ENCODE measurements around the gene BRDT. TPM values are rescaled to one million over a fixed set of nuclear protein-coding genes. Genes with fewer than 3 reads are reported as not detected.

BRDT gene
- total RNA-seq, 2 donors from 2014 or later = not detected

GRCh38 chr1:91948097-91948496 is 1.1 kb upstream of the BRDT start:
- no peaks in the 10 kb centered on the region for H3K9me3 ChIP-seq
- ATAC-seq (ENCODE audit: insufficient number of reproducible peaks, low FRiP score, low read depth) (no peak), DNase-seq (ENCODE audit: low spot score) (no peak)
- no peak for TF ChIP-seq CTCF (IDR thresholded peaks at IDR 0.05)
- no peak overlapping the region for H3K4me3 ChIP-seq
- no peak overlapping the region for H3K27ac ChIP-seq
- H3K27me3 ChIP-seq (replicated peaks; ENCODE audit: insufficient read depth) = no peaks in the 10 kb centered on the region
- H3K36me3 ChIP-seq = no peaks in the 10 kb centered on the region
- no peaks in the 10 kb centered on the region for H3K4me1 ChIP-seq (ENCODE audit: control insufficient read depth in 1 of 2, low read depth in 2 of 2)

GRCh38 chr1:91948501-91949355 is 473 bp upstream of the BRDT start:
- DNase-seq (ENCODE audit: low spot score) = no peak
- Histone ChIP-seq H3K36me3 (no peaks in the 10 kb centered on the region), H3K4me3 (no peak overlapping the region), H3K27ac (no peak overlapping the region), H3K4me1 (ENCODE audit: control insufficient read depth in 1 of 2, low read depth in 2 of 2) (no peaks in the 10 kb centered on the region), H3K27me3 (replicated peaks; ENCODE audit: insufficient read depth) (no peaks in the 10 kb centered on the region), H3K9me3 (no peaks in the 10 kb centered on the region)
- ATAC-seq (ENCODE audit: insufficient number of reproducible peaks, low FRiP score, low read depth) = no peak
- TF ChIP-seq CTCF (IDR thresholded peaks at IDR 0.05) = no peak

- no peak overlapping the region for H3K27ac ChIP-seq
- H3K4me3 ChIP-seq = no peak overlapping the region
- TF ChIP-seq CTCF (IDR thresholded peaks at IDR 0.05) = no peak
- H3K4me1 ChIP-seq (ENCODE audit: control insufficient read depth in 1 of 2, low read depth in 2 of 2) = no peaks in the 10 kb centered on the region
- DNase-seq (ENCODE audit: low spot score) (no peak), ATAC-seq (ENCODE audit: insufficient number of reproducible peaks, low FRiP score, low read depth) (no peak)
- H3K9me3 ChIP-seq = no peaks in the 10 kb centered on the region
- no peaks in the 10 kb centered on the region for H3K27me3 ChIP-seq (replicated peaks; ENCODE audit: insufficient read depth)
- H3K36me3 ChIP-seq = no peaks in the 10 kb centered on the region
Measured at GRCh38 chr1:91952187-91952586, 3.0 kb downstream of the BRDT start.

GRCh38 chr1:91958926-91959325 is 9.7 kb downstream of the BRDT start:
- DNase-seq (ENCODE audit: low spot score) = no peak
- Histone ChIP-seq H3K4me1 (ENCODE audit: control insufficient read depth in 1 of 2, low read depth in 2 of 2) (no peaks in the 10 kb centered on the region), H3K9me3 (no peaks in the 10 kb centered on the region), H3K36me3 (no peaks in the 10 kb centered on the region), H3K27ac (no peak overlapping the region), H3K4me3 (no peak overlapping the region), H3K27me3 (replicated peaks; ENCODE audit: insufficient read depth) (no peaks in the 10 kb centered on the region)
- TF ChIP-seq CTCF (IDR thresholded peaks at IDR 0.05) = no peak
- ATAC-seq (ENCODE audit: insufficient number of reproducible peaks, low FRiP score, low read depth) = no peak

GRCh38 chr1:91968334-91968733 is 19.1 kb downstream of the BRDT start:
- ATAC-seq (ENCODE audit: insufficient number of reproducible peaks, low FRiP score, low read depth) (no peak), DNase-seq (ENCODE audit: low spot score) (no peak)
- H3K36me3 ChIP-seq = no peaks in the 10 kb centered on the region
- no peak overlapping the region for H3K4me3 ChIP-seq
- H3K4me1 ChIP-seq (ENCODE audit: control insufficient read depth in 1 of 2, low read depth in 2 of 2) = no peaks in the 10 kb centered on the region
- H3K27ac ChIP-seq = no peak overlapping the region
- TF ChIP-seq CTCF (IDR thresholded peaks at IDR 0.05) = no peak
- no peaks in the 10 kb centered on the region for H3K9me3 ChIP-seq
- no peaks in the 10 kb centered on the region for H3K27me3 ChIP-seq (replicated peaks; ENCODE audit: insufficient read depth)
